Posterior vena cava (tissue), 2 donors: ENCODE results near the gene PPP1R3A. TPM values are rescaled to one million over a fixed set of nuclear protein-coding genes. Genes with fewer than 3 reads are reported as not detected.

Source experiments
- DNase-seq: peaks from one replicate; pipeline ENCODE4 v3.0.0-alpha.2; 2020; ENCODE audit warnings: low spot score
- intact Hi-C, 2 donors: fragments of 100-400 bp; cut with DNase I; formaldehyde crosslinking; loops; one replicate each; pipeline versions ENCODE4 v1.14.1 to v1.14.2; 2022 to 2023
- total RNA-seq, 2 donors: library from RNA; stranded (reverse); fragmentation: NEBNext Ultra II Directional; extraction: Animal tissue kit (Norgen Biotek cat#: 25700); gene quantifications; one replicate each; pipeline ENCODE4 v1.2.1, GENCODE V29; 2021
- donor health status: DM: yes; HTN: yes; CAD: no.
- donor health status: DM: yes; HTN: yes; CAD: no.

The PPP1R3A gene
- total RNA-seq, 2 donors from 2014 or later, result not detected

DNA sequence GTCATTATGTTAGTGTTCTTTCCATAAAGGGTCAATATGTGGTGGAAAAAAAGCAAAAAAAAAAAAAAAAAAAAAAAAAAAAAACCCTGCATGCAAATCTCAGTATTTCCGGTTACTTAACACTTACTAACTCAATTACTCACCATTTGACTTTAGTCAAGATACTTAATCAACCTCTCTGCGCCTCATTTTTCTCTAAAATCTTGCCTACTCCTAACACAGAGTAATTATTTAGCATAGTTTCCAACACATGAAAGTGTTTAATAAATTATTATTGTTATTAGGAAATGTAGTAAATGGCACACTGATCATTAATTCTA is 27.8 kb downstream of the PPP1R3A start:
- no peak for DNase-seq
- intact Hi-C loops, result no loop called here

- DNase-seq, result no peak
- intact Hi-C loops, result no loop called here
Measured at GRCh38 chr7:113890331-113891030, 28.3 kb downstream of the PPP1R3A start.

GRCh38 chr7:113883096-113883495 is 35.7 kb downstream of the PPP1R3A start:
- no peak for DNase-seq
- intact Hi-C loops, result no loop called here

GRCh38 chr7:113880559-113880958 is 38.2 kb downstream of the PPP1R3A start:
- DNase-seq, result no peak
- intact Hi-C loops, result no loop called here

GRCh38 chr7:113878394-113878992 is 40.3 kb downstream of the PPP1R3A start:
- intact Hi-C loops, result no loop called here
- no peak for DNase-seq

- no peak for DNase-seq
- intact Hi-C loops, result no loop called here
Measured at GRCh38 chr7:113875224-113875623, 43.6 kb downstream of the PPP1R3A start.

DNA sequence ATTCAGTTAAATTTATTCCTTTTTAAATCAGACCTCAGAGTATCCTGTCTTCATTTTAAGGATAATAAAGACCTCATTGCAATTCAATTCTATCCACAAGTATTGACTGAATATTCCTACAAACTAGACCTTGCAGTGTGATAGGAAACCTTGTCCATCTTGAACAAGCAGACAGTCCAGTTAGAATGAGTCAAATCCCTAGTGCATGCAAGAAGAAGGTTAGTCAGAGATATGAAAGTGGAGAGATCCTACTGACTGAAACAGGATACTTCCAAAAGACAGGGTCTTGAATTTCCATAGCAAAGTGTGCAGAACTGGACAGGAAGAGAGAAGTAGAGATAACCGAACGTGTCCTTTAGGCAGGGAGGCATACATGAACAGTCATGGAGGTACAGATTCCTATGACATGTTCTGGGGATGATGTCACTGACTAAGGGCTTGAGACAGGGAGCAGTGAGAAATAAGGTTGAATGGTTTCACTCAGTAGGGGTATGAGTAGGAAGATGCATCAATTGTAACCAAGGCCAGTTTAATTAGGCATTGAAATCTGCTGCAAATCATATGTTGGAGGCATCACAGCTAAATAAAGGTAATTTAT is 45.2 kb downstream of the PPP1R3A start:
- no peak for DNase-seq
- intact Hi-C loops, result no loop called here

DNA sequence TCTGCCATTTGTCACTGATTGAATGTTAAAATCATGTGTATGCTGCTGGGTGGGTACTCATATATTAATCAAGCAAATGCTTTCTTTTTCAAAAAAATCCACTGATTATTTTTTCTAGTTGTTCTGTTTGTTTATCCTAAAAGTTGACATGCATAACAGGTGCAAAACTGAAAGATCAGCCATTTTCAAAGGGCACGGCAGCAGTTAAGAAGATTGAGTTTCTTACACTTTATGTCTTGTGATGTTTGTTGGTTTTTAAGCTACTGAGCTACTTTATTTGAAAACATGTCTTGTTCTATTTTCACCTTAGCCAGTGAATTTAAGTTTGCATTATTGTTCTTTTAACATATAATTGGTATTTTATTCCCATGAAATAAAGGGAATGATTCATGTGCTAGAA is 45.8 kb downstream of the PPP1R3A start:
- no peak for DNase-seq
- intact Hi-C loops, result no loop called here

- intact Hi-C loops, result no loop called here
- no peak for DNase-seq
Measured at GRCh38 chr7:113867325-113867724, 51.5 kb downstream of the PPP1R3A start.

- no peak for DNase-seq
Measured at GRCh38 chr7:113856010-113856409, 62.8 kb downstream of the PPP1R3A start.

DNA sequence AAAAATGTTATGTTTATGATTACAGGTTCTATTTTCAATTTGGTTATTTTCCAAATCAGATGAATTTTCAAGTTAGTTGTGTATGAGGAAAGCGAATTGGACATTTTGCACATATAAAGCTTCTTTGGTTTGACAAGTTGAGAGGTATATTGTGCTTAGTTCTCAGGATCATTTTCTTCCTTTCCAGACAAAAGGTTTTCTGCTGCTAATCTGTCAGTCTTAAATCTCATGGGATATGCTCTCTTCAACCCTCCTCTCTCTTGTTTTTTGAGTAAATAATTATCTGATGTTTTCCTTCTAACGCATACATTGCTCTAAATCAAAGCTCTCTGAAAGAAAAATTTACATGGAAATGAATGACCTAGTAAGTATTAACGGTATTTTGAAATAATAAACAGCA is 77.9 kb downstream of the PPP1R3A start:
- intact Hi-C loops, result no loop called here

More at GRCh38 chr7:113856010-113856409, 62.8 kb downstream of the PPP1R3A start:
- intact Hi-C loops, result no loop called here

DNA sequence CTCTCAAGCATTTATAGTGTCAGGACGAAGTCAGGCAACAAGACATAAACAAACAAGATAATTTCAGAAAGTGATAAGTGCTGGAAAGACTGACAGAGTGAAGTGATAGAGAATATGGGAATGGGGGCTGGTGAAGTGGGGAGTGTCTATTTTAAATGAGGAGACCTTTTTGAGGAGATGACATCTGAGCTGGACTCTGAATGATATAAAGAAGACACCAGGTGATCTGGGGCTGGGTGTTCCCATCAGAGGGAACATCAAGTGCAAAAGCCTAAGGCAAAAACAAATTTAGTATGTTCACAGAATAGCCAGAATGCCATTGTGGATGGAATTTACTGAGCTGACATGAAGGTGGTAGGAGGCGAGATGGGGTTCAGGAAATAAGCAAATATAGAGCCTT is 83.4 kb downstream of the PPP1R3A start:
- intact Hi-C loops, result no loop called here
- DNase-seq, result no peak

More for the DNA sequence above, 77.9 kb downstream of the PPP1R3A start:
- DNase-seq, result no peak

DNA sequence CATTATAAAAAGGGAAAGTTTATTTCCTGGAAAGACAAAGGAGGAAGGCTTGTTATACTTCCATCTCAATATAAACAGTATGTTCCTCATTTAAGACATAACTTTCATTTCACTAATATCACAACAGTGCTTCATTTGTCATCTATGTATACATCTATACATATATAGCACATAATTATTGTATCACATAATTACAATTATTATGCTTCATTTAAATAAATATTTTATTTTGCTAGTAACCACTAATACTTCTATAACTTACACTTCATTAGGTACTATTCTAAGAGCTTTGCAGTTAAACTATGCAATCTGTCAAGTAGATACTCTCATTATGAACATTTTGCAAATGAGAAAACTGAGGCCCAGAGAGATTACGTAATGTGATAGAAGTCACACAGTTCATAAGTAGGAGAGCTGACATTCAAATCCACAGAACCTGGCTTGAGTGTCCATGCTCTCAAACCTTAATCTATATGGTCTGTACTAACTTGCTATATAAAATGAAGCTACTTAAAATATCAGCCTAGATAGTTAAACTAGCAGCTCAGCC is 86.5 kb downstream of the PPP1R3A start:
- intact Hi-C loops, result no loop called here
- no peak for DNase-seq

- DNase-seq, result no peak
- intact Hi-C loops, result no loop called here
Measured at GRCh38 chr7:113831556-113831955, 87.3 kb downstream of the PPP1R3A start.

DNA sequence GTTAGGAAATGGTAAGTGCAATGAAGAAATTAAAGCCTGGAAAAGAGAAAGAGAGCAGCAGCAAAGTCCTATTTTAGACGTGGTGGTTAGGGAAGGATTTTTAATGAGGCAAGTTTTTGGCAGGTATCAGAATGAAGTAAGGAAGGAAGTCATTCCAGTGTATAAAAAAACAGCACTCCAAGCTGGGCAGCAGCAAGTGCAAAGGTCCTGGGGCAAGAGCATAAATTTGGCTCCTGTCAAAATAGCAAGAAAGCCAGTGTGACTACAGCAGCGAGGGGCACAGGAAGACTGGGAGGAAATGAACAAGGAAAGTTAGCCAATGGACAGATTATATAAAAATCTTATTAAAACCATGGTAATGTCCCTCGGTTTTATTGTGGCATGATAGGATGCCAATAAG is 90.2 kb downstream of the PPP1R3A start:
- intact Hi-C loops, result no loop called here
- no peak for DNase-seq
